NCI-H146 (cell line): ENCODE results near the gene ADAR.

Experiments
- DNase-seq: peaks from one replicate; lab custom pipeline; 2025; lab: John Stamatoyannopoulos, UW

Gene ADAR

DNA sequence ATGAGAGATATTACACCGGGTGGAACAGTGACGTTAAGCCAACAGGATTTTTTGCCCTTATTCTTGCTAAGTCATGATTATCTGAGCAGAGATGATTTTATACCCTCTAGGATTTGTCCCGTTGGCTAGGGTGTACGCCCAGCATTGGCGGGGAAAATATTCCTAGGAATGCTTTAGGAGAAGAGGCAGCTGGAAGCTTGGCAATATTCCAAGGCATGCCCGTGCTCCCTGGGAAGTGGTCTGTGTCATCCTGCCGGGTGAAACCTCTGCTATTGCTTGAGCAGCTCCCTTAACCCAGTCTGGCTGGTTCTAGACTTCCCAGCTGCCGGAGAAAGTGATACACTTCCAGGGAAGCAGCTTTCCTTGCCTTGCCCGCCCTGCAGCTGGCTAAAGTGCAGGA lies 24.2 kb downstream of the ADAR start:
- DNase-seq, result no peak

DNA sequence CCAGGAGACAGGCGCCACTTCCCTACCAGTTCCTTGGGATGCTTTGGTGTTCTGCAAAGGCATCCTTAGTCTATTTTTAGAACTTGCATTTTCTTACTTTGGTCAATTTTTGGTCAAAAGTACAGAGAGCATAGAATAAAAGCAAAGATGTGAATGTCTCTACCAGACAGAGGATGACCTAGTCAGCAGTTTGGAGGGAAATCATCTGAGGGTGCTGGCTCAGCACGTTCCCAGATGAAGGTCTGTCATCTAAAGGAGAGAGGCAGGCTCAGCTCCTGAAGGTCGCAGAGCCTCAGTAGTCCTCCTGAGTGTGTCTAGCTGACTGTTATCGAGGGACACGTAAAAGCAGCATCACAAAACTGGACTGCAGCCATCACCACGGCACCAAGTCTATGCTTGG lies 25.1 kb downstream of the ADAR start:
- DNase-seq, result no peak

DNA sequence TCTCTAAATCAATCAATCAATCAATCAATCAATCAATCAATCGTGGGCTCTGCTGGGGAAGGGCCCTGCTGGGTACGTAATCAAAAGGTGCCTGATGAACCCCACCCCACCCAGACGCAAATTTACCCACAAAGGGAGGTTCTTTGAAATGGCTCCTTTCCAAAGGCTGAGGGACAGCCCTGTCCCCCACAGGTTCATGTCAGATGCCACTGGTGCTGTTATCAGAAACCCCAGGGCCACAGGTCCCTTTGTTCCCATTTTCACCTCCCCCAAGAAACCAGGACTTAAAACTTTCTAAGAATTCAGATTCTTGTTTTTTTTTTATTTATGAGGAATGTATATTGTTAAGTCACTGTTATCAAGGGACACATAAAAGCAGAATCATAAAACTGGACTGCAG lies 26.2 kb downstream of the ADAR start:
- no peak for DNase-seq

DNA sequence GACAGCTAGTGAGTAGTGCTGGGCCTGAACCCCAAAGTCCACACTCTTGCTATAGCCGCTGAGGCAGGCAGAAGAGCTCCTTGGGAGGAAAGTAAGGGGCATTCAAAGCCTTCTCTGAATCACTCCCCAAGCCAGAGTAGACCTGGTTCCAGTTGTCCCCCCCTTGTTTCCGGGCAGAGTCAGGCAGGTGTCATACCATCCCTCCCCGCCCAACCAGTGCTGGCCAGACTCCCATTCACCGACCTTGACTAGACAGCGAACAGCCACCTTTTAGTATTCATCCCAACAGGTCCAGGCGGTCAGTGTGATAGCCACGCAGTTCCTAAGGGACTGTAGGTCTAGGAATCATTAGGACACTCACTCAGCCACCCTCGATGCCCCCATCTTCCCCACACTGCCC lies 28.6 kb downstream of the ADAR start:
- no peak for DNase-seq

DNA sequence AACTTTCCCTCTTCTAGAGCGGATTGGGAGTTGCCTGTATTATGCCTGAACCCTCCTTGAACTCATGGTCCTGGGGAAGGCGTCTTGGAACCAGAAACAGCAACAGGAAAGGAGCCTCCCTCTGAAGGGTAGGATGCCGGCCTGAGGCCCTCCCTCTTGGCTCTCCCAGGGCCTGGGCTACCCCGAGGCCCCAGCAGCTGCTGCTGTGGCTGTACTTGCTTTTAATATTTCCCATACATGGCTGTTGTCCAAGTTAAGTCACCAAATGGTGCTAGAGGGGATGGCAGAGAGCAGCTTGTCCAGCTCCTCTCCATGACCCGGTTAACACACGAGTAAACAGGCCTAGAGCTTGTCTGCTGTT lies 29.9 kb downstream of the ADAR start:
- DNase-seq, result no peak

DNA sequence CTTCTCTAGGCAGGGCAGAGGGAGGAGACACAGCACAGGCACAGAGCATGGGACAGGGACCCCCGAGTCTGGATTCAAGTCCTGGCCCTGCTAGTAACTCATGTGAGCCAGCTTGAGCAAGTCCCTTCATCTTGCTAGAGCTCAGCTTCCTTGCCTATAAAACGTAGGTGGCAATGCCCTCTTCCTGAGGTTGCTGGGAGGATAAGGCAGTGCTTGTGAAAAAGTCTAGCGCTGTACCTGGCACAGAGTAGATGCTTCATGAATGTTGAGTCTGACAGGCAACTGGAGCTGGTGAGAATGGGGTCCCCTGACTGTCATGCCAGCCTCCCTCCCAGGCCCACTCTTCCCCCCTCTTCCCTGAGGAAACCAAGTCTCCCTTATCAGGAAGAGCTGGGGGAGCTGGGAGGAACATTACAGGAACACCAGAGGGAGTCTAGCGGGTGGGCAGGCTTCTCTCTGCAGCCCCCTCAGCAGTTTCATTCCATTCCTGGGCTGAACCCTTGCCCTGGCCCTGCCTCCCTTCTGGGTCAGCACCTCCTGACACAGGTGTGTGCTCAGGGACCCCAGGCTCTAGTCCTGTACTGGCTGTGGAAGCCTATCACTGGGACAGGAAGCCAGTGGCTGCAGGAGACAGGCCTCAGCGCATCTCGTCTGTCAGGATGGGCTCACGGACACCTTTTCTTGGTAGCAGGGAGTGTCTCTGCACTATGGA lies 30.5 kb downstream of the ADAR start:
- DNase-seq, result no peak

DNA sequence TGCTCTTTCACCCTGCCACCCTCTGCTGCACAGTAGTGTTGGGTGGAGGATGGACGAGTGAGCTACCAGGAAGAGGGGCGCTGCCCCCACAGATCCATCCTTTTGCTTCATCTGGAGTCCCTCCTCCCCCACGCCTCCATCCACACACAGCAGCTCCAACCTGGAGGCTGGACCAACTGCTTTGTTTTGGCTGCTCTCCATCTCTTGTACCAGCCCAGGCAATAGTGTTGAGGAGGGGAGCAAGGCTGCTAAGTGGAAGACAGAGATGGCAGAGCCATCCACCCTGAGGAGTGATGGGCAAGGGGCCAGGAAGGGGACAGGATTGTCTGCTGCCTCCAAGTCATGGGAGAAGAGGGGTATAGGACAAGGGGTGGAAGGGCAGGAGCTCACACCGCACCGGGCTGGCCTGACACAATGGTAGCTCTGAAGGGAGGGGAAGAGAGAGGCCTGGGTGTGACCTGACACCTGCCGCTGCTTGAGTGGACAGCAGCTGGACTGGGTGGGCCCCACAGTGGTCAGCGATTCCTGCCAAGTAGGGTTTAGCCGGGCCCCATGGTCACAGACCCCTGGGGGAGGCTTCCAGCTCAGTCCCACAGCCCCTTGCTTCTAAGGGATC lies 31.9 kb downstream of the ADAR start:
- no peak for DNase-seq

DNA sequence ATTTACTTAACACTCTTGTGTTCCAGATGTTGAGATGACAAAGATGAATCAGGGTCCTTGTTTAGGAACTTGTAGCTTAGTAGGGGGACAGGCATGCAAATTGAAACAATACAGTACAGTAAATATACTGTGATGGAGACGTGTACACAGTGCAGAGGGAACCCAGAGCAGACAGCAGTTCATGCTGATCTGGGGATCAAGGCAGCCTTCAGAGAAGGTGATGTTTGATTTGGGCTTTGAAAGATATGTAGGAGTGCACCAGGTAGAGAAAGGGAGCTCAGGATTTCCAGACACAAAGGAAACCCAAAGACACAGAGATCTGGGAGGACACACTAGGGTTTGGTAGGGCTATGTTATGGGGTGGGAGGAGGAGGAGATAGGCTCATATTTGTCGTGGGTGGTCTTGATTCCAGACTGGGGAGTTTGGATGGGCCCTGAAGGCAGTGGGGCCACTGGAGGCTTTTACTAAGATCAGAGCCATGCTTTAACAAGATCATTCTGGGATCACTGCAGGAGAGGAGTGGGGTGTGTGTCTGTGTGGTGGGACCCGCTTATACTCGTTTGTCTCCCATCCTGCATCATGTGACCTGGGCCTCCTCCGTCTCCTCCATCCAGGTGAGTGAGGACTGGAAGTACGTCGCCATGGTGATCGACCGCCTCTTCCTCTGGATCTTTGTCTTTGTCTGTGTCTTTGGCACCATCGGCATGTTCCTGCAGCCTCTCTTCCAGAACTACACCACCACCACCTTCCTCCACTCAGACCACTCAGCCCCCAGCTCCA lies 32.6 kb downstream of the ADAR start:
- DNase-seq, result no peak

DNA sequence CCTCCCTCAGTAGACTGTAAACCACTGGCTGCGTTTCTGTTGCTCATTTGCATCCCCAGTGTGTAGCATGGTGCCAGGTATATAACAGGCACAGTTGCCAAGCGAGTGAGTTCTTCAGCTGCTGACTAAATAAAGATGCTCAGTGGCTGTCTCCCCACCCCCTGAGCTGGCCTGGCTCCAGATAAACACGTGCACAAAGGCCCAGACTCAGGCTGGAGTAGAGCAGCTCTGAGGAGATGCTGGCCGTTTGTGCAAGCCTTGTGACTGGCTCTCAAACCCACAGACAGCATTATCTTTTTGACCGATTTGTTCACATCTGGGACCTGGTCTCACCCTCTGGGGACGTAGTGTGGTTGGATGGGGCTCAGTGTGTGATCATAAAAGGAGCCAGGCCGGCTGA lies 33.3 kb downstream of the ADAR start:
- DNase-seq, result no peak

DNA sequence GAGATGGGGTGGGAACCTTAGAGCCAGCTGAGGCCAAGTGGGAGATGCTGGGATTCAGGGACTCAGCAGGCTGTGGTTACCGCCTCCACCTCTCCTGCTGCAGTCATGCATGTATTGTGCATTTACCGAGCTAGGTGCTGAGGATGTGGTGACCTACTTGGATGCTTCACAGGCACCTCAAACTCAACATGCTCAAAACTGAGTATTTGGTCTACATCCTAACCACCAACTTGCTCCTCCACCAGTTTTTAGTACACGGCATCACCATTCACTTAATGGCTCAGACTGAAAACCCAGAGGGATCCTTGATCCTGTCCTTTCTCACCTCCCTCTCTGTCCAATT lies 34.8 kb downstream of the ADAR start:
- DNase-seq, result no peak

DNA sequence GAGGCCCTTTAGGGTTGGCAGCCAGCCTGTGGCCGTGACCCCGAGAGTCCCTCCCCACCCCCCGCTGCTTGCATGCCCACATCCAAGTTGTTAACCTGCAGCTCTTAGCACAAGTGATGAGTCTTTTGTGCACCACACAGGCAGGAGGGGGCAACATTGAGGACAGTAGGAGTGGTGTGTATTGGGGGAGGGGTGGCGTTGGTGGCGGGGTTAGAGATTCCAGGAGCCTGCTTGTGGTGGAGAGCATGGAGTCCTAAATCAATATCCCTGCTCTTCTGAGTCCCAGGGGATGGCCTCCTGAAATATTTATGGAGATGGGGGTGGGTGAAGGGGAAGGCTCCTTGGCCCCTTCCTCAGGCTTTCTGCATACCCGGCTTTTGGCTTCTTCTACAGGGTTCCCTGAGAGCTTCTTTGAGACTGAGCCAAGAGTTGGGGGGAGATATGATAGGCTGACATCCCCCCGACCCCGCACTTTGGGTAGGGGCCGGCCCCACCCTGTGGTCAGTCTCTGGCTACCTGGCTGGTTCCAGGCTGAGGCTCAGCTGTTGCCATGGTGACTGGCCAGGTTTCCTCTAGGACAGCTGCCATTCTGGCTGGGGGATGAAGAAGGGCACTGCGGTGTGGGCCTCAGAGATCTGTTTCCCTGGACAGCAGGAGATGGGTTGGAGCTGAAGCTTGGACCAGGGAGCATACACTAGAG lies 35.4 kb downstream of the ADAR start:
- DNase-seq, result no peak

DNA sequence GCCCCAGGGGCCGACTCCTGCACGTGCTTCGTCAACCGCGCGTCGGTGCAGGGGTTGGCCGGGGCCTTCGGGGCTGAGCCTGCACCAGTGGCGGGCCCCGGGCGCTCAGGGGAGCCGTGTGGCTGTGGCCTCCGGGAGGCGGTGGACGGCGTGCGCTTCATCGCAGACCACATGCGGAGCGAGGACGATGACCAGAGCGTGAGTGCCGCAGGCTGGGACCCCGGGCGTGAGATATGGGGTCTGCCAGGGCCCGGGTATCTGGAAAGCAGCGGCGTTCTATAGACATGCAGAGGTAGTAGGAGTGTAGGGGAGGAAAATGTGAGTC lies 36.1 kb downstream of the ADAR start:
- no peak for DNase-seq

DNA sequence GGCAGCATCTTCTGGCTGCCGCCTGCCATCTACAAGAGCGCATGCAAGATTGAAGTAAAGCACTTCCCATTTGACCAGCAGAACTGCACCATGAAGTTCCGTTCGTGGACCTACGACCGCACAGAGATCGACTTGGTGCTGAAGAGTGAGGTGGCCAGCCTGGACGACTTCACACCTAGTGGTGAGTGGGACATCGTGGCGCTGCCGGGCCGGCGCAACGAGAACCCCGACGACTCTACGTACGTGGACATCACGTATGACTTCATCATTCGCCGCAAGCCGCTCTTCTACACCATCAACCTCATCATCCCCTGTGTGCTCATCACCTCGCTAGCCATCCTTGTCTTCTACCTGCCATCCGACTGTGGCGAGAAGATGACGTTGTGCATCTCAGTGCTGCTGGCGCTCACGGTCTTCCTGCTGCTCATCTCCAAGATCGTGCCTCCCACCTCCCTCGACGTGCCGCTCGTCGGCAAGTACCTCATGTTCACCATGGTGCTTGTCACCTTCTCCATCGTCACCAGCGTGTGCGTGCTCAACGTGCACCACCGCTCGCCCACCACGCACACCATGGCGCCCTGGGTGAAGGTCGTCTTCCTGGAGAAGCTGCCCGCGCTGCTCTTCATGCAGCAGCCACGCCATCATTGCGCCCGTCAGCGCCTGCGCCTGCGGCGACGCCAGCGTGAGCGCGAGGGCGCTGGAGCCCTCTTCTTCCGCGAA lies 36.6 kb downstream of the ADAR start:
- DNase-seq, result no peak

DNA sequence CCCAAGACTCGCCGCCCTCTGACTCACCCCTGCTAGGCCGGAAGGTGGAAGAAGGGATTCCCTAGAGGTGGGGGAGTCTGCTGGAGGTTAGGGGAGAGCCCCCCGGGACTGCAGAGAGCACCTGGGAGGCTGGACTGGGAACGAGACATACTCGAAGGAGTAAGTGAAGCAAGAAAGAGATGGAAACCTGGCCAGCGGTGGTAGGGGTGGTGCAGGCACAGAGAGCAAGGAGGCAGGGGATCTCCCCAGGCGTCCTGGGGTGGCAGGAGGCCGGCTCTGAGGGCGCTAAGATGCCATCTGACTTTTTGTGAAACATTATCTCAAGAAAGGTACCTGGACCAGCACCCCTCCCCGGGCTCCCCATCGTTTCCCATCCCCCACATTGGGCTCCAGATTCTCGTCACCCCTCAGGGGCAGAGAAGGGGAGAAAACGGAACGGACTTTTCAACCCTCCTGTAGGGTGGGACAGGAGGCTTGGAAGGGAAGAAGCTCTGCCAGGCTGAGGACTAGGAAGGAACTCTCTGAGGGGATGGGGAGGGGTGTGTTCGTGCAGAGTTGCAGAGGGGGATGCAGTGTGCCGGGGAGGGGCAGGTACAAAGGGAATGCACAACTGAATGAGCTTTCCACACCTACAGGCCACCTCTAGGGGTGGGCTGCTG lies 39.7 kb downstream of the ADAR start:
- no peak for DNase-seq

DNA sequence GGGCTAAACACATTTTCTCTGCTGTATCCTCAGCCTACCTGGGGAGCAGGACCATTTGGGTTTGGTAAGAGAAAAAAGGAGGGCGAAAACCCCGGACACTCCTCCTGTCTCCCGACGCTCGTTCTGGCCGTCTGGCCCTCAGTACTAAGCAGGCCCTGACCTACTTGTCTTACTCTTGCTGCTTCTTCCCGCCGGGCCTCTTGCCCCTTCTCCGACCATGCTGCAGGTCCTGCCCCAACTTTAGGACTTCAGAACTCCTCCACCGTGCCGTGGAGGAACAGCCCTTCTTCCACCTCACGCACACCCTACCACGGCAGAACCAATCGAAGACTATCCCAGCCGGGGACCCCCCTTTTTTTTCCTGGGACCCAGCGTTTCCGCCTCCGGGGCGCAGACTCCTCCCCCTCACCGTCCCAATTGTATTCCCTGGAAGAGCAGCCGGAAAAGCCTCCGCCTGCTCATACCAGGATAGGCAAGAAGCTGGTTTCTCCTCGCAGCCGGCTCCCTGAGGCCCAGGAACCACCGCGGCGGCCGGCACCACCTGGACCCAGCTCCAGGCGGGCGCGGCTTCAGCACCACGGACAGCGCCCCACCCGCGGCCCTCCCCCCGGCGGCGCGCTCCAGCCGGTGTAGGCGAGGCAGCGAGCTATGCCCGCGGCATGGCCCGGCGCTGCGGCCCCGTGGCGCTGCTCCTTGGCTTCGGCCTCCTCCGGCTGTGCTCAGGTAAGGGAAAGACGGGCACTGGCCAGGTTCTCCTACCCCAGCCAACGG lies 40.4 kb downstream of the ADAR start, which contains the start of gene CHRNB2:
TSS of gene CHRNB2 (plus strand) at position 393 of the 771 bp plus-strand sequence. CDS start at position 660, 267 bp downstream.
- peak; percentile 86 for DNase-seq

DNA sequence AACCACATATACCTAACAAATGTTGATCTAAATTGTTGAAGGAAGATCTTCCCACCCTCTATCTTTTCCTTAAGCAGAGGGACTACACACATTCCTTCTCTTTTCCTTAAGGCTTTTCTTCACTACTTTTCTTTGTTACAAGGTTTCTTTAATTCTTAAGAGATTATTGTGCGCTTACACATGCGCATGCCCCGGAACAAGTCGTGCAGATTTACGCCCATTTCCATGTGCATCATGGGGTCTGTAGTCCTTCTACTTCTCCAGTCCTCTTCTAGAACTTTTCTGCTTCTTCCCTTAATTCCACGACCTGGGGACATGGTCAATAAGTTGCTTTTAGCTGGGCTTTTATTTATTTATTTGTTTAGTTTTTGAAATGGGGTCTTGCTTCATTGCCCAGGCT lies 42.1 kb downstream of the ADAR start:
- DNase-seq, result no peak

DNA sequence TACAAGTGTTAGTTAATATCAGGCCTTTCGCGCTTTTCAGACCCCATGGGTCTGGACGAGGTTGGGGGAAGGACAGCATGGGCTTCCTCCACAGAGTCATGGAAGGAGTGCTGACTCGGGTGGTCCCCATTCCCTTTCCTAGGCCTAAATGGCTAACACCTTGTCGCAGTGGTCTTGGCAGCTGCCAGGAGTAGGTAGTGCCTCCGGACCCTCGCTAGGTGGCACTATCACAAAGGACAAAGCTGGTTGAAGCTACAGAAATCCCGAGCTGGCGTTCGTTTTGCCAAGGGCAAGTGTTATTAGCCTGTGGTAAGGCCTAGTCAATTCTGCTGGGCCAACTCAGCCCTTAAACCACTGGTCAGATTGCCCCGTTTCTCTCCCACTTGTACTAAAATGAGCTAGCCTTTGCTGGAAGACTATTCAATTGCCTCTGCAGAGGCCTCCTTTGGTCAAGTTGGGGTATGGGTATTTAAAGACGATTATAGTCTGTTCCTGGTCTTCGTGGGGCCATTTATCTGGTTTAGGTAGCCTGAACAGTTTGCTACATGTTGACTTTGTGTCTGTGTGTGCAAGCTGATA lies 48.4 kb downstream of the ADAR start:
- DNase-seq, result peak; percentile 93

DNA sequence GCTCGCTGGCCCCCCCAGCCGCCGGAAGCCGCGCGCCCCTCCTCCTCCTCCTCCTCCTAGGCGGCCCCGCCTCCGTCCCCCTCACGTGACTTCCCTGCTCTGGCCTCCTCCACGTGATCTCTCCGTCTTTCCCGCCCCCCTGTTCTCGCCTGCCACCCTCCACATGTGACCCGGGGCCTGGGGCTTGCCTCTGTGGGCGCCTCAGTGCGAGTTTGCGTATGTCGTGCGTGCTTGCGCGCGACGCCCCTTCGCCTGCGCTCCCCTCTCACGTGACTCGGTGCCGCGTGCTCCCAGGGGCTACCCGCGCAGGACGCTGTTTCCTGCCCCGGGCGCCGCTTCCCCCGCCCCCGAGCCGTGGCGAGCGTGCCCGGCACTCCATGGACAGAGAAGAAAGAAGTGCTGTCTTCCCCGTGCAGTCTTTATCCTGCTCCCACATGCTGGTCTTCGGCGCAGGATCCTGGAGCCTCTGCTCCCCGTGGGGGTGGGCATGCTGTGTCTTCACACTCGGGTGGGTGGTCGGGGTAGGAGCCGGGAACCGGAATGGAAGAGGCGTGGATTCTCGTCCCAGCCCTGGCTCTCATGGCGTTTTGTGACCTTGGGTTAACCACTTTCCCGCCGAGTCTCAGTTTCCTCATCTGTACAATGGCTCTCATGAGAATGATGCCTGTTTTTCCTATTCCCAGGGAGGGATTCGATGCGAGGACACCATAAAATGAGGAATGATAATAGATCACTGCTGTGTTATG lies 49.1 kb downstream of the ADAR start:
- DNase-seq, result peak; percentile 99

DNA sequence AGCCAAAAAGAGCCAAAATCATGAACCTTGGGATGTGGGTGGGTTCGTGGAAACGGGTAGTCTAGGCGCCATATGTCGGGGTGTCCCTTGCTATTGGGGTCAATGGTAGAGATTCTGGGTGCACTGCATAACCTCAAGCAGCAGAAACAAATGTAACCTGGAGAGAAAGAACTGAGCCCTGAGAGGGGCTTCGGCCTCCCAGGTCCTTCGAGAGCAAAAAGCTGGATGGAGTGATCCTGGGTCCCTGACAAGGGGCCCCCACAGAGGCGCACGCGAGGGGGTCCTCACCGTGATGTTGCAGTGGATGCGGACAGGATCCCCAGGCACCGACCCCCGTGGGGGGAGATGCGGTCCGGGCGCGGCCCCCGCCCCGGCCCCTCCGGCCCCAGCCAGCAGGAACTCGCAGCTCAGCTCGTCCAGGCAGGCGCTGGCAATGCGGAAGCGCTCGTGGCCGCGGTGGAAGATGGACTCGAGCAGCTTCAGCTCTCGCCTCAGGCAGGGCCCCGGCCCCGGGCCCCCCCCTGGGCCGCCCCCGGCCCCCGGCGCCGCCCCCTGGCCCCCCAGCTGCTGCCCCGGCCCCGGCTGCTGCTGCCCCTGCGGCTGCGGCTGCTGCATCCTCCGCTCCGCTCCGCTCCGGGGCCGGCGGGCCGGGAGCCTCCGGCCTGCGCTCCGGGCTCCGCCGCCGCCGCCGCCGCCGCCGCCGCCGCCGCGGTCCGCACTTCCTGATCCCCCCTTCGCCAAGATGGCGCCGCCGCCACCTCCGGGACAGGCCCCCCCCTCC lies 49.9 kb downstream of the ADAR start, which contains the start of gene UBE2Q1:
TSS of gene UBE2Q1 (minus strand) at position 724 of the 781 bp plus-strand sequence. CDS start at position 615, 109 bp downstream.
- DNase-seq, result peak; percentile 56
